Adrenal gland (tissue), 5 donors: Measurements from ENCODE around the gene MYOT.
"Not testable (repeated sequence)": the region's sequence is repeated elsewhere in the genome, so short reads cannot be mapped to it uniquely, and the experiment has no call there.

Source experiments
- CTCF ChIP-seq, 6 experiments: fragments of 450-650 bp in 4 of 6; fragments of 200-600 bp in 2 of 6; sonication (generic) in 1 of 6; IDR thresholded peaks; 1 replicate in 5 of 6; 2 replicates in 1 of 6; pipeline versions ENCODE4 v1.5.1 to v1.8.0; 2016 to 2021; ENCODE audit warnings: antibody characterized with exemption in 6 of 6, mild to moderate bottlenecking in 2 of 6, moderate library complexity in 1 of 6
- POLR2A ChIP-seq, 2 donors: fragments of 450-650 bp; IDR thresholded peaks; one replicate each; pipeline ENCODE4 v1.6.1; 2017; ENCODE audit warnings: antibody characterized with exemption in 2 of 2, mild to moderate bottlenecking in 2 of 2, moderate library complexity in 1 of 2
- donor health status: DM: no; HTN: no; CAD: no.

GRCh38 chr5:137863653-137864052 lies 4.0 kb upstream of the MYOT start:
- TF ChIP-seq CTCF, POLR2A (IDR thresholded peaks at IDR 0.05): not testable (repeated sequence)
